Mesenchymal stem cell (in vitro differentiated cells and primary cell): ENCODE data around the gene FGF14.
A peak's percentile ranks its signal among the peaks of the same experiment; 100 is the strongest.

ENCODE experiments used
- DNase-seq: peaks from one replicate; pipeline ENCODE4 v3.0.0-alpha.2; 2013
- H2AFZ ChIP-seq: one replicate; pipeline ENCODE4 v1.6.1; 2013; ENCODE audit warnings: low read depth, mild to moderate bottlenecking, control low read depth, inconsistent platforms, low read length, moderate library complexity
- H2AK5ac ChIP-seq: 2 replicates; pipeline ENCODE4 v1.6.1; 2013; ENCODE audit warnings: low read length, moderate library complexity, mild to moderate bottlenecking, inconsistent platforms; ENCODE audit not compliant: severe bottlenecking
- H2BK120ac ChIP-seq: one replicate; pipeline ENCODE4 v1.6.1; 2013; ENCODE audit warnings: low read depth, mild to moderate bottlenecking, inconsistent platforms, low read length, moderate library complexity
- H2BK12ac ChIP-seq, 2 experiments: one replicate each; pipeline ENCODE4 v1.6.1; 2013; ENCODE audit warnings: inconsistent platforms in 2 of 2, low read length in 2 of 2, mild to moderate bottlenecking in 2 of 2, moderate library complexity in 2 of 2, control low read depth in 1 of 2
- H2BK15ac ChIP-seq: one replicate; pipeline ENCODE4 v1.6.1; 2013; ENCODE audit warnings: mild to moderate bottlenecking, low read depth, inconsistent platforms; ENCODE audit not compliant: poor library complexity, severe bottlenecking
- H2BK5ac ChIP-seq: 2 replicates; pipeline ENCODE4 v1.6.1; 2013; ENCODE audit warnings: low read depth, mild to moderate bottlenecking, low read length, control low read depth, inconsistent platforms; ENCODE audit not compliant: poor library complexity, severe bottlenecking
- H3K14ac ChIP-seq, 2 experiments: one replicate each; pipeline ENCODE4 v1.6.1; 2013; ENCODE audit warnings: inconsistent platforms in 2 of 2, low read length in 2 of 2, control low read depth in 1 of 2, mild to moderate bottlenecking in 1 of 2, moderate library complexity in 1 of 2
- H3K18ac ChIP-seq, 2 experiments: one replicate each; pipeline ENCODE4 v1.6.1; 2013; ENCODE audit warnings: inconsistent platforms in 2 of 2, low read length in 2 of 2, control low read depth in 1 of 2, low read depth in 1 of 2, mild to moderate bottlenecking in 1 of 2
- H3K23ac ChIP-seq, 2 experiments: one replicate each; pipeline ENCODE4 v1.6.1; 2013; ENCODE audit warnings: inconsistent platforms in 2 of 2, low read length in 2 of 2, mild to moderate bottlenecking in 2 of 2, moderate library complexity in 2 of 2, control low read depth in 1 of 2
- H3K27ac ChIP-seq: 2 replicates; pipeline ENCODE4 v1.5.1; 2013; ENCODE audit warnings: mild to moderate bottlenecking, moderate library complexity, low read length, control low read depth, inconsistent platforms; ENCODE audit not compliant: poor library complexity, severe bottlenecking
- H3K27me3 ChIP-seq, 2 experiments: 2 replicates each; pipeline versions ENCODE4 v1.6.1 to v1.7.0; 2013; ENCODE audit warnings: low read length in 2 of 2, mild to moderate bottlenecking in 2 of 2, moderate library complexity in 2 of 2, control low read depth in 1 of 2, inconsistent platforms in 1 of 2; ENCODE audit not compliant: control insufficient read depth in 1 of 2, insufficient read depth in 1 of 2
- H3K36me3 ChIP-seq, 2 experiments: 2 replicates each; pipeline versions ENCODE4 v1.6.1 to v1.7.0; 2013; ENCODE audit warnings: low read length in 2 of 2, control low read depth in 1 of 2, inconsistent platforms in 1 of 2, low read depth in 1 of 2, mild to moderate bottlenecking in 1 of 2; ENCODE audit not compliant: insufficient read depth in 2 of 2, control insufficient read depth in 1 of 2
- H3K4ac ChIP-seq, 2 experiments: one replicate each; pipeline ENCODE4 v1.6.1; 2013; ENCODE audit warnings: inconsistent platforms in 2 of 2, low read length in 2 of 2, mild to moderate bottlenecking in 2 of 2, moderate library complexity in 2 of 2, control low read depth in 1 of 2, low read depth in 1 of 2
- H3K4me1 ChIP-seq: 2 replicates; pipeline ENCODE4 v1.6.1; 2013; ENCODE audit warnings: low read depth, low read length, control low read depth; ENCODE audit not compliant: control insufficient read depth, insufficient read depth
- H3K4me2 ChIP-seq: 2 replicates; pipeline ENCODE4 v1.6.1; 2013; ENCODE audit warnings: low read length, mild to moderate bottlenecking, inconsistent platforms; ENCODE audit not compliant: poor library complexity, severe bottlenecking
- H3K4me3 ChIP-seq, 2 experiments: 2 replicates each; pipeline versions ENCODE4 v1.5.1 to v1.7.0; 2013; ENCODE audit warnings: low read length in 2 of 2, mild to moderate bottlenecking in 2 of 2, control low read depth in 1 of 2, low read depth in 1 of 2; ENCODE audit not compliant: insufficient read depth in 1 of 2
- H3K79me1 ChIP-seq: replicated peaks from 2 replicates; pipeline ENCODE4 v1.6.1; 2013; ENCODE audit warnings: mild to moderate bottlenecking, control low read depth, low read length, inconsistent platforms; ENCODE audit not compliant: poor library complexity, severe bottlenecking
- H3K9ac ChIP-seq: 2 replicates; pipeline ENCODE4 v1.7.0; 2013; ENCODE audit warnings: mild to moderate bottlenecking, low read length, moderate library complexity
- H3K9me3 ChIP-seq: 2 replicates; pipeline ENCODE4 v1.7.0; 2013; ENCODE audit warnings: mild to moderate bottlenecking, low read length; ENCODE audit not compliant: control insufficient read depth
- H4K8ac ChIP-seq: one replicate; pipeline ENCODE4 v1.6.1; 2013; ENCODE audit warnings: inconsistent platforms, mild to moderate bottlenecking, low read length, moderate library complexity
- H4K91ac ChIP-seq: one replicate; pipeline ENCODE4 v1.6.1; 2013; ENCODE audit warnings: mild to moderate bottlenecking, low read length, inconsistent platforms
- WGBS: methylation state at CpG from one replicate; pipeline ENCODE4 v1.1.7; 2013; ENCODE audit warnings: mixed read lengths; 5-methylcytosine and 5-hydroxymethylcytosine counted together

The FGF14 gene

DNA sequence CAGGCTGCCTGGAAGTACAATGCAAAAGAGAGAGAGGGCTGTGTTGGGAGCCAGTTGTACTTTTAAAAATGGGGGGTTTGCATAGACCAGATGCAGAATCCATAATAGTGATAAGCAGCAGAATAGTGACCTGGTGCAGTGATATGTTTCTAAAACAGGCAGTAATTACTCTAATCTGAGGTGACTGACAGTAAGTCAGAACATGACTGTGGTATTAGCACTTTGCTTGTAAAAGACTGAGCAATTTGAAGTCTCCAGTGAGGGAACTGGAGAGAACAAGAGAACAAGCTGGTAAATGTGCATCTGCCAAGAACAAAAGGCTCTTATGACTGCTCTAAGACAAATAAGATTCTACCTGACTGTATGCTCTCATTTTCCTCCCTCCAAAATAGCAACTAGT lies 565.9 kb downstream of the FGF14 start:
- Histone ChIP-seq H4K8ac (no peak overlapping the region), H3K27ac (no peak overlapping the region), H3K4me2 (no peak overlapping the region), H2BK15ac (no peak overlapping the region), H2BK120ac (no peak overlapping the region), H3K4me3 (no peak overlapping the region), H3K4me1 (no peaks in the 10 kb centered on the region), H3K79me1 (no peaks in the 10 kb centered on the region), H3K9ac (no peak overlapping the region), H3K9me3 (peaks cover 5% of the 10 kb centered on the region), H2AK5ac (no peak overlapping the region), H3K27me3 (no peaks in the 10 kb centered on the region), H3K14ac (no peak overlapping the region), H3K4ac (no peak overlapping the region), H4K91ac (no peak overlapping the region), H3K23ac (no peak overlapping the region), H3K18ac (no peak overlapping the region), H2BK12ac (no peak overlapping the region), H2BK5ac (no peak overlapping the region), H3K36me3 (no peaks in the 10 kb centered on the region), H2AFZ (no peak overlapping the region)
- no peak for DNase-seq

DNA sequence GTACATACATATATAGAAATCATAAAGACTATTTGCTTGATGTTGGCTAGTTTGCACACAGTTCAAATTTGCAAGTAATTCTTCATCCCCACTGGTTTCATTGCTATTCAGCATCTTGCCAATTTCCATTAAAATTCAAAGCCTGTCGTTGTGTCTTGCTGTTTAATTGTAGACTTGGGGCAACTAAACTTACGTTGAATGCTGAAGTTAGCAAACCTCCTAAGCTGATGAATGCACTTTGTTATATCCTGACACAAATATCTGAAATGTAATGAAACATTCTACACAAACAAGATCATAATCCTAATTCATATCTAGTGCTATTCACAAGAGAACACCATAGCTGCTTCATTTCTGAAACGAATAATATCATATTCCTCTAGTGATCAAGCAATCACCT lies 568.2 kb downstream of the FGF14 start:
- Histone ChIP-seq H2BK5ac (no peak overlapping the region), H3K27ac (no peak overlapping the region), H3K18ac (no peak overlapping the region), H3K79me1 (no peaks in the 10 kb centered on the region), H2BK12ac (no peak overlapping the region), H2BK15ac (no peak overlapping the region), H2AK5ac (no peak overlapping the region), H3K36me3 (no peaks in the 10 kb centered on the region), H3K9ac (no peak overlapping the region), H4K91ac (no peak overlapping the region), H3K23ac (no peak overlapping the region), H3K9me3 (peaks cover 11% of the 10 kb centered on the region), H2AFZ (no peak overlapping the region), H3K4me3 (no peak overlapping the region), H3K14ac (no peak overlapping the region), H2BK120ac (no peak overlapping the region), H3K4ac (no peak overlapping the region), H3K27me3 (no peaks in the 10 kb centered on the region), H4K8ac (no peak overlapping the region), H3K4me1 (no peaks in the 10 kb centered on the region), H3K4me2 (no peak overlapping the region)
- 75% methylated on average over 2 of the region's 3 CpGs for WGBS
- DNase-seq, result no peak

DNA sequence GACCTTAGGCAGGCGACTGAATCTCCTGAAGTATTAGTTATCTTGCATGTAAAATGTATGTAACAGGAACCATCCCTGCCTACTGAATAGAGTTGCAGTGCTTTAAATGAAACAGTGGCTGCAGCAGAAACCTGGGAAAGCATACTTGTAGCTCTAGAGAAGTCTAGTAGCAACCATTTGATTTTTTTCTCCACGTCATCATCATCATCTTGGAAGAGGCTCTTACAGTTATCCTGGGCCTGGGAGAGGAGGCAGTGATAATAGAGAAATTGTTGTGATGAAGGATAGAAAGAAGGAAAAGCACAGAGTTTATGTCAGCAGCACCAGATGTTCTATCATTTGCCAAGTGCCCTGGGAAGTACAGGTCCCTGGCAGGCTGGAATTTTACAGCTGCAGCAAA lies 571.8 kb downstream of the FGF14 start:
- DNase-seq, result no peak
- Histone ChIP-seq H3K27ac (peak overlapping the region; percentile 43), H3K18ac (no peak overlapping the region), H3K4ac (no peak overlapping the region), H3K9me3 (peaks cover 11% of the 10 kb centered on the region), H3K27me3 (no peaks in the 10 kb centered on the region), H2BK5ac (no peak overlapping the region), H3K9ac (no peak overlapping the region), H3K4me2 (no peak overlapping the region), H2BK120ac (no peak overlapping the region), H4K91ac (no peak overlapping the region), H3K23ac (no peak overlapping the region), H3K14ac (no peak overlapping the region), H3K4me1 (no peaks in the 10 kb centered on the region), H3K4me3 (no peak overlapping the region), H3K79me1 (no peaks in the 10 kb centered on the region), H2AK5ac (no peak overlapping the region), H2AFZ (no peak overlapping the region), H2BK12ac (no peak overlapping the region), H3K36me3 (no peaks in the 10 kb centered on the region), H4K8ac (no peak overlapping the region), H2BK15ac (no peak overlapping the region)
- 71% methylated on average over 1 of the region's 2 CpGs for WGBS

DNA sequence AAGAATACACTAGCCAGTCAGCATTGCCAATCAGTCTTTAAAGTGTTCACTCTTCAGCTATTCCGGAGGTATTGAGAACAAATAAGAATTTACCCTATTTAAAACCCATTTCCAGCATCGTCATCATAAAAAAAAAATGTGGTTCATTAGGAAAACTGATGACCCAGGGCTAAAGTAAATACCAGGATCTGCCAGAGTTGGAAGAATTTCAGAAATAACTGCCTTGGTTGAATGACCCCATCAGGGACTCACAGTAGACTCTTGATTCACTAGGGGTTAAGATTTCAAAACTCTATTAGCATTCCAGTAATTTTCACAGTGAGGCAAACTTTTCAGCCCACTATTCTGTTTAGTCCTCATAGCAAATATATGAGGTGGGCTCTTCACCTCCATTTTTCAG lies 572.4 kb downstream of the FGF14 start:
- Histone ChIP-seq H2BK120ac (no peak overlapping the region), H4K8ac (no peak overlapping the region), H3K36me3 (no peaks in the 10 kb centered on the region), H2BK15ac (no peak overlapping the region), H3K4ac (no peak overlapping the region), H3K18ac (no peak overlapping the region), H3K9ac (no peak overlapping the region), H3K9me3 (peaks cover 11% of the 10 kb centered on the region), H3K14ac (no peak overlapping the region), H3K4me2 (no peak overlapping the region), H3K79me1 (no peaks in the 10 kb centered on the region), H2AK5ac (no peak overlapping the region), H2BK5ac (no peak overlapping the region), H3K27me3 (no peaks in the 10 kb centered on the region), H3K27ac (peak overlapping the region; percentile 43), H3K4me3 (no peak overlapping the region), H3K23ac (no peak overlapping the region), H3K4me1 (no peaks in the 10 kb centered on the region), H4K91ac (no peak overlapping the region), H2AFZ (no peak overlapping the region), H2BK12ac (no peak overlapping the region)
- no CpG with 5 or more reads among the region's 2 CpGs for WGBS
- no peak for DNase-seq
